ENCODE results near the gene SNAP25. TPM values are rescaled to one million over a fixed set of nuclear protein-coding genes. Genes with fewer than 3 reads are reported as not detected.

The SNAP25 gene
- total and polyA plus RNA-seq, 8 donors = 1.5 to 11.7 (median 6.8) TPM

- Histone ChIP-seq H3K9me3 (peaks cover 0 to 7% of the 10 kb centered on the region in 2 donors), H3K4me1 (no peaks in the 10 kb centered on the region), H3K27me3 (no peaks in the 10 kb centered on the region), H3K27ac (no peak overlapping the region), H3K36me3 (no peaks in the 10 kb centered on the region), H3K4me3 (no peak overlapping the region)
- intact Hi-C loops (cut with DNase I) = no loop called here
- ATAC-seq (no peak), DNase-seq (peak in 1 of 4 donors; percentile 5)
- TF ChIP-seq, protein P1, sequence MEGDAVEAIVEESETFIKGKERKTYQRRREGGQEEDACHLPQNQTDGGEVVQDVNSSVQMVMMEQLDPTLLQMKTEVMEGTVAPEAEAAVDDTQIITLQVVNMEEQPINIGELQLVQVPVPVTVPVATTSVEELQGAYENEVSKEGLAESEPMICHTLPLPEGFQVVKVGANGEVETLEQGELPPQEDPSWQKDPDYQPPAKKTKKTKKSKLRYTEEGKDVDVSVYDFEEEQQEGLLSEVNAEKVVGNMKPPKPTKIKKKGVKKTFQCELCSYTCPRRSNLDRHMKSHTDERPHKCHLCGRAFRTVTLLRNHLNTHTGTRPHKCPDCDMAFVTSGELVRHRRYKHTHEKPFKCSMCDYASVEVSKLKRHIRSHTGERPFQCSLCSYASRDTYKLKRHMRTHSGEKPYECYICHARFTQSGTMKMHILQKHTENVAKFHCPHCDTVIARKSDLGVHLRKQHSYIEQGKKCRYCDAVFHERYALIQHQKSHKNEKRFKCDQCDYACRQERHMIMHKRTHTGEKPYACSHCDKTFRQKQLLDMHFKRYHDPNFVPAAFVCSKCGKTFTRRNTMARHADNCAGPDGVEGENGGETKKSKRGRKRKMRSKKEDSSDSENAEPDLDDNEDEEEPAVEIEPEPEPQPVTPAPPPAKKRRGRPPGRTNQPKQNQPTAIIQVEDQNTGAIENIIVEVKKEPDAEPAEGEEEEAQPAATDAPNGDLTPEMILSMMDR (IDR thresholded peaks at IDR 0.05) = no peak
Measured at GRCh38 chr20:10314198-10314597, 95.6 kb downstream of the SNAP25 start.

- TF ChIP-seq, protein P1 (IDR thresholded peaks at IDR 0.05) = no peak
- DNase-seq = no peak
- intact Hi-C loops (cut with DNase I) = no loop called here
Measured at GRCh38 chr20:10315138-10315537, 96.5 kb downstream of the SNAP25 start.

GRCh38 chr20:10316582-10316981 is 98.0 kb downstream of the SNAP25 start:
- ATAC-seq (no peak), DNase-seq (no peak)
- TF ChIP-seq, protein P1 (IDR thresholded peaks at IDR 0.05) = no peak
- Histone ChIP-seq H3K9me3 (peaks cover 0 to 7% of the 10 kb centered on the region in 2 donors), H3K27ac (no peak overlapping the region), H3K27me3 (no peaks in the 10 kb centered on the region), H3K4me1 (no peaks in the 10 kb centered on the region), H3K4me3 (no peak overlapping the region), H3K36me3 (no peaks in the 10 kb centered on the region)
- intact Hi-C loops (cut with DNase I) = no loop called here

More at GRCh38 chr20:10315138-10315537, 96.5 kb downstream of the SNAP25 start:
- Histone ChIP-seq H3K9me3 (peaks cover 0 to 7% of the 10 kb centered on the region in 2 donors), H3K27me3 (no peaks in the 10 kb centered on the region), H3K4me3 (no peak overlapping the region), H3K27ac (no peak overlapping the region), H3K36me3 (no peaks in the 10 kb centered on the region), H3K4me1 (no peaks in the 10 kb centered on the region)
- no peak for ATAC-seq

GRCh38 chr20:10318291-10319024 is 99.8 kb downstream of the SNAP25 start:
- Histone ChIP-seq H3K36me3 (no peaks in the 10 kb centered on the region), H3K4me1 (no peaks in the 10 kb centered on the region), H3K4me3 (no peak overlapping the region), H3K9me3 (peaks cover 0 to 7% of the 10 kb centered on the region in 2 donors), H3K27me3 (no peaks in the 10 kb centered on the region), H3K27ac (no peak overlapping the region)
- TF ChIP-seq, protein P1 (IDR thresholded peaks at IDR 0.05) = no peak
- DNase-seq (no peak), ATAC-seq (no peak)
- intact Hi-C loops (cut with DNase I) = no loop called here

- Histone ChIP-seq H3K4me3 (no peak overlapping the region), H3K27me3 (no peaks in the 10 kb centered on the region), H3K27ac (no peak overlapping the region), H3K36me3 (no peaks in the 10 kb centered on the region), H3K9me3 (peaks cover 0 to 7% of the 10 kb centered on the region in 2 donors), H3K4me1 (no peaks in the 10 kb centered on the region)
- intact Hi-C loops (cut with DNase I) = no loop called here
- no peak for ATAC-seq
- TF ChIP-seq, protein P1 (IDR thresholded peaks at IDR 0.05) = no peak
- no peak for DNase-seq
Measured at GRCh38 chr20:10319855-10320254, 101.2 kb downstream of the SNAP25 start.
